WTC11 (cell line): ENCODE measurements around the gene UGT1A4. TPM values are rescaled to one million over a fixed set of nuclear protein-coding genes. Genes with fewer than 3 reads are reported as not detected.

Experiments
- ATAC-seq: fragments of 200-7000 bp; cut with Tn5 transposase; 2 replicates; pipeline ENCODE4 v1.10.0; 2021; ENCODE audit warnings: mild to moderate bottlenecking, moderate library complexity
- CTCF ChIA-PET: fragments of 300-600 bp; sonication (Branson Sonifier 250); formaldehyde crosslinking; loops from one replicate; lab custom pipeline; 2021; ENCODE audit warnings: antibody characterized with exemption; lab: Charles Lee
- POLR2A ChIA-PET: fragments of 350-600 bp; sonication (Branson Sonifier 250); formaldehyde crosslinking; loops from one replicate; lab custom pipeline; 2021; ENCODE audit warnings: antibody characterized with exemption; lab: Charles Lee
- DNase-seq: peaks from one replicate; pipeline ENCODE4 v3.0.0; 2021; ENCODE audit warnings: low spot score
- H3K27ac Mint-ChIP-seq: 2 replicates; pipeline ENCODE4 v1.8.0; 2021; ENCODE audit warnings: mixed read lengths
- H3K27me3 Mint-ChIP-seq: 2 replicates; pipeline ENCODE4 v1.8.0; 2021; ENCODE audit warnings: low read depth, mild to moderate bottlenecking, moderate library complexity, mixed read lengths
- H3K36me3 Mint-ChIP-seq: 2 replicates; pipeline ENCODE4 v1.8.0; 2021; ENCODE audit warnings: mixed read lengths
- H3K4me1 Mint-ChIP-seq: 2 replicates; pipeline ENCODE4 v1.8.0; 2022; ENCODE audit warnings: mixed read lengths
- H3K4me3 Mint-ChIP-seq: 2 replicates; pipeline ENCODE4 v1.8.0; 2021; ENCODE audit warnings: mild to moderate bottlenecking, moderate library complexity, mixed read lengths
- H3K9me3 Mint-ChIP-seq: 2 replicates; pipeline ENCODE4 v1.8.0; 2021; ENCODE audit warnings: mixed read lengths
- ATF2 ChIP-seq: sonication (generic); formaldehyde crosslinking; IDR thresholded peaks from 2 replicates; pipeline ENCODE4 v1.8.1; 2022; ENCODE audit warnings: low read depth, missing genetic modification reagents, borderline replicate concordance
- CTCF ChIP-seq: fragments of 200-600 bp; IDR thresholded peaks from 2 replicates; pipeline ENCODE4 v1.8.0; 2022; ENCODE audit warnings: antibody characterized with exemption
- EMX1 ChIP-seq: fragments of 250-450 bp; sonication (Bioruptor Pico); IDR thresholded peaks from 2 replicates; pipeline ENCODE4 v1.8.0; 2021; ENCODE audit warnings: mild to moderate bottlenecking
- ERG ChIP-seq: fragments of 250-450 bp; sonication (Bioruptor Pico); IDR thresholded peaks from 2 replicates; pipeline ENCODE4 v1.8.0; 2021; ENCODE audit warnings: mild to moderate bottlenecking
- FOXJ3 ChIP-seq: sonication (generic); formaldehyde crosslinking; IDR thresholded peaks from 2 replicates; pipeline ENCODE4 v1.9.0; 2021; ENCODE audit warnings: missing genetic modification reagents, mild to moderate bottlenecking, borderline replicate concordance
- GABPB1 ChIP-seq: sonication (generic); formaldehyde crosslinking; IDR thresholded peaks from 2 replicates; pipeline ENCODE4 v1.8.1; 2023; ENCODE audit warnings: mild to moderate bottlenecking, missing genetic modification reagents
- IRF1 ChIP-seq: sonication (generic); formaldehyde crosslinking; IDR thresholded peaks from 2 replicates; pipeline ENCODE4 v1.8.0; 2023; ENCODE audit warnings: missing genetic modification reagents
- KAT7 ChIP-seq: sonication (generic); formaldehyde crosslinking; IDR thresholded peaks from 2 replicates; pipeline ENCODE4 v1.8.1; 2023; ENCODE audit warnings: missing genetic modification reagents, mild to moderate bottlenecking, borderline replicate concordance
- MXD4 ChIP-seq: fragments of 250-450 bp; sonication (Bioruptor Pico); IDR thresholded peaks from 2 replicates; pipeline ENCODE4 v1.8.0; 2021; ENCODE audit warnings: mild to moderate bottlenecking, moderate library complexity, borderline replicate concordance
- NFE2L1 ChIP-seq: sonication (generic); formaldehyde crosslinking; IDR thresholded peaks from 2 replicates; pipeline ENCODE4 v1.8.1; 2023; ENCODE audit warnings: missing genetic modification reagents
- NR2C2 ChIP-seq: sonication (generic); formaldehyde crosslinking; IDR thresholded peaks from 2 replicates; pipeline ENCODE4 v1.8.0; 2022; ENCODE audit warnings: mild to moderate bottlenecking, missing genetic modification reagents
- OVOL2 ChIP-seq: fragments of 250-450 bp; sonication (Bioruptor Pico); IDR thresholded peaks from 2 replicates; pipeline ENCODE4 v1.9.0; 2021; ENCODE audit warnings: mild to moderate bottlenecking, borderline replicate concordance
- PRDM15 ChIP-seq: sonication (generic); formaldehyde crosslinking; IDR thresholded peaks from 2 replicates; pipeline ENCODE4 v1.8.0; 2022; ENCODE audit warnings: missing genetic modification reagents
- SMAD3 ChIP-seq: sonication (generic); formaldehyde crosslinking; IDR thresholded peaks from 2 replicates; pipeline ENCODE4 v1.8.0; 2022; ENCODE audit warnings: missing genetic modification reagents, mild to moderate bottlenecking, borderline replicate concordance
- SOX15 ChIP-seq: fragments of 250-450 bp; sonication (Bioruptor Pico); IDR thresholded peaks from 2 replicates; pipeline ENCODE4 v1.9.0; 2021; ENCODE audit warnings: mild to moderate bottlenecking
- TCF7 ChIP-seq: sonication (generic); formaldehyde crosslinking; IDR thresholded peaks from 2 replicates; pipeline ENCODE4 v1.8.0; 2022; ENCODE audit warnings: mild to moderate bottlenecking, low read depth, missing genetic modification reagents, moderate library complexity
- ZBTB21 ChIP-seq: sonication (generic); formaldehyde crosslinking; IDR thresholded peaks from 2 replicates; pipeline ENCODE4 v1.8.1; 2023; ENCODE audit warnings: mild to moderate bottlenecking, missing genetic modification reagents, borderline replicate concordance
- ZMAT4 ChIP-seq: fragments of 250-450 bp; sonication (Bioruptor Pico); IDR thresholded peaks from 2 replicates; pipeline ENCODE4 v1.9.0; 2021; ENCODE audit warnings: mild to moderate bottlenecking
- ZNF219 ChIP-seq: sonication (generic); formaldehyde crosslinking; IDR thresholded peaks from 2 replicates; pipeline ENCODE4 v1.8.0; 2023; ENCODE audit warnings: missing genetic modification reagents, mild to moderate bottlenecking, borderline replicate concordance
- ZNF317 ChIP-seq: sonication (generic); formaldehyde crosslinking; IDR thresholded peaks from 2 replicates; pipeline ENCODE4 v1.8.1; 2023; ENCODE audit warnings: low read depth, mild to moderate bottlenecking, moderate library complexity, missing genetic modification reagents, borderline replicate concordance
- ZNF671 ChIP-seq: fragments of 250-450 bp; sonication (Bioruptor Pico); IDR thresholded peaks from 2 replicates; pipeline ENCODE4 v1.8.0; 2021; ENCODE audit warnings: mild to moderate bottlenecking
- total RNA-seq: library from RNA; stranded (reverse); gene quantifications from 3 replicates; pipeline ENCODE4 v1.2.3, GENCODE V29; 2021

Gene UGT1A4
- total RNA-seq, 1 experiment from 2014 or later, result 0.22 TPM

GRCh38 chr2:233672886-233673285 lies 45.6 kb upstream of the UGT1A4 start:
- ChIA-PET CTCF (no interaction called here), POLR2A (no interaction called here)
- Mint-ChIP-seq H3K9me3 (peaks cover 9% of the 10 kb centered on the region), H3K4me1 (peaks cover 7% of the 10 kb centered on the region), H3K27ac (no peak overlapping the region), H3K4me3 (no peak overlapping the region), H3K27me3 (no peaks in the 10 kb centered on the region), H3K36me3 (no peaks in the 10 kb centered on the region)
- ATAC-seq (no peak), DNase-seq (no peak)
- TF ChIP-seq ERG (CRISPR knock-in tag) (no peak), CTCF (no peak), NR2C2 (no peak)

- ATAC-seq (no peak), DNase-seq (no peak)
- peaks cover 7% of the 10 kb centered on the region for H3K4me1 Mint-ChIP-seq
- H3K27ac Mint-ChIP-seq, result no peak overlapping the region
- H3K27me3 Mint-ChIP-seq, result 0 out of 2 replicates have a peak, but pooled peaks cover 1% of the 10 kb centered on the region
- ChIA-PET POLR2A (no interaction called here), CTCF (no interaction called here)
- H3K4me3 Mint-ChIP-seq, result no peak overlapping the region
- no peaks in the 10 kb centered on the region for H3K36me3 Mint-ChIP-seq
- no peak for TF ChIP-seq FOXJ3 (CRISPR knock-in tag)
- TF ChIP-seq SOX15 (CRISPR knock-in tag), result no peak
- TF ChIP-seq NFE2L1 (CRISPR knock-in tag), result no peak
- TF ChIP-seq ERG (CRISPR knock-in tag), result no peak
- no peak for TF ChIP-seq ATF2 (CRISPR knock-in tag)
- TF ChIP-seq PRDM15 (CRISPR knock-in tag), result no peak
- TF ChIP-seq ZNF671 (CRISPR knock-in tag), result no peak
- no peak for TF ChIP-seq SMAD3 (CRISPR knock-in tag)
- no peak for TF ChIP-seq IRF1 (CRISPR knock-in tag)
- no peak for TF ChIP-seq ZNF317
- no peak for TF ChIP-seq KAT7
- no peak for TF ChIP-seq ZNF219
- TF ChIP-seq EMX1 (CRISPR knock-in tag), result no peak
- TF ChIP-seq ZBTB21 (CRISPR knock-in tag), result no peak
- no peak for TF ChIP-seq TCF7 (CRISPR knock-in tag)
- no peak for TF ChIP-seq ZMAT4 (CRISPR knock-in tag)
- TF ChIP-seq MXD4 (CRISPR knock-in tag), result no peak
- no peak for TF ChIP-seq GABPB1 (CRISPR knock-in tag)
- TF ChIP-seq OVOL2 (CRISPR knock-in tag), result no peak
- H3K9me3 Mint-ChIP-seq, result peaks cover under 1% of the 10 kb centered on the region
Measured at GRCh38 chr2:233673896-233674295, 44.6 kb upstream of the UGT1A4 start.
